ENCODE measurements around the gene F12.

DNA sequence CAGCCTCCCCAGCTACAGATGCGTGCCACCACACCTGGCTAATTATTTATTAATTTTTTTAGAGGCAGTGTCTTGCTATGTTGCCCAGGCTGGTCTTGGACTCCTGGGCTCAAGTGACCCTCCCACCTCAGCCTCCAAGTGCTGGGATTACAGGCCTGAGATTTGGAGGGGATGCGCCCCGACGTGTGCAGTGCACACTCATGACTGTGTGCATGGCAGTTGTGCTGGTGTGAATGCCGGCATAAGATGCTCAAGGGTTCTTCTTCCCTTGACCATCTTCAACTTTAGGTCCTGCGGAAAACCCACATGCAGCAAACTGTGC is 28.6 kb downstream of the F12 start:
- TF ChIP-seq EZH2 (IDR thresholded peaks at IDR 0.05; ENCODE audit: borderline replicate concordance, low read length), result no peak
- TF ChIP-seq, protein P1, sequence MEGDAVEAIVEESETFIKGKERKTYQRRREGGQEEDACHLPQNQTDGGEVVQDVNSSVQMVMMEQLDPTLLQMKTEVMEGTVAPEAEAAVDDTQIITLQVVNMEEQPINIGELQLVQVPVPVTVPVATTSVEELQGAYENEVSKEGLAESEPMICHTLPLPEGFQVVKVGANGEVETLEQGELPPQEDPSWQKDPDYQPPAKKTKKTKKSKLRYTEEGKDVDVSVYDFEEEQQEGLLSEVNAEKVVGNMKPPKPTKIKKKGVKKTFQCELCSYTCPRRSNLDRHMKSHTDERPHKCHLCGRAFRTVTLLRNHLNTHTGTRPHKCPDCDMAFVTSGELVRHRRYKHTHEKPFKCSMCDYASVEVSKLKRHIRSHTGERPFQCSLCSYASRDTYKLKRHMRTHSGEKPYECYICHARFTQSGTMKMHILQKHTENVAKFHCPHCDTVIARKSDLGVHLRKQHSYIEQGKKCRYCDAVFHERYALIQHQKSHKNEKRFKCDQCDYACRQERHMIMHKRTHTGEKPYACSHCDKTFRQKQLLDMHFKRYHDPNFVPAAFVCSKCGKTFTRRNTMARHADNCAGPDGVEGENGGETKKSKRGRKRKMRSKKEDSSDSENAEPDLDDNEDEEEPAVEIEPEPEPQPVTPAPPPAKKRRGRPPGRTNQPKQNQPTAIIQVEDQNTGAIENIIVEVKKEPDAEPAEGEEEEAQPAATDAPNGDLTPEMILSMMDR (IDR thresholded peaks at IDR 0.05; ENCODE audit: low read length), result no peak

Measured in OCI-LY1 (cell line).